ENCODE data around the gene LMTK3. TPM values are rescaled to one million over a fixed set of nuclear protein-coding genes. Genes with fewer than 3 reads are reported as not detected.

LMTK3 gene
- polyA plus RNA-seq, 1 donor (not counting 4 experiments of a cell fraction or from before 2014, with no cell fraction given) = 0.51 TPM

GRCh38 chr19:48556825-48557224 lies 45.2 kb upstream of the LMTK3 start:
- Histone ChIP-seq H3K9me1 (ENCODE audit: control insufficient read depth, extremely low read depth, insufficient read depth, low read length) (no peaks in the 10 kb centered on the region), H3K4me3 (ENCODE audit: control insufficient read depth in 2 of 3, extremely low read depth in 1 of 3, insufficient read depth in 2 of 3, low read depth in 1 of 3, low read length in 3 of 3) (no peak overlapping the region), H3K9me3 (ENCODE audit: control insufficient read depth, low read depth, low read length) (no peaks in the 10 kb centered on the region), H3K36me3 (ENCODE audit: control insufficient read depth in 2 of 2, extremely low read depth in 1 of 2, insufficient read depth in 2 of 2, low read length in 2 of 2) (no peaks in the 10 kb centered on the region), H2AFZ (ENCODE audit: control insufficient read depth, low read length) (no peak overlapping the region), H3K9ac (ENCODE audit: control insufficient read depth, extremely low read depth, insufficient read depth, low read length) (no peak overlapping the region), H3K79me2 (ENCODE audit: control insufficient read depth, insufficient read depth, low read length) (no peaks in the 10 kb centered on the region), H3K4me2 (ENCODE audit: control insufficient read depth, extremely low read depth, insufficient read depth, low read depth, low read length) (no peak overlapping the region), H3K27ac (ENCODE audit: control insufficient read depth, insufficient read depth, low read length) (no peak overlapping the region), H3K27me3 (ENCODE audit: control insufficient read depth, extremely low read depth, insufficient read depth, low read length) (no peaks in the 10 kb centered on the region), H4K20me1 (ENCODE audit: control insufficient read depth, extremely low read depth, insufficient read depth, low read length) (no peaks in the 10 kb centered on the region), H3K4me1 (ENCODE audit: control insufficient read depth, extremely low read depth, insufficient read depth, low read length) (peaks cover 28% of the 10 kb centered on the region)
- no peak for DNase-seq (ENCODE audit: low read depth, low spot score)
- no peak for FAIRE-seq
- TF ChIP-seq CTCF (optimal IDR thresholded peaks at IDR 0.05 in 1 of 3, IDR thresholded peaks at IDR 0.05 in 1 of 3, conservative IDR thresholded peaks at IDR 0.05 in 1 of 3; ENCODE audit: extremely low read depth in 1 of 3, insufficient read depth in 2 of 3, low read length in 3 of 3) (no peak), EZH2 (IDR thresholded peaks at IDR 0.05; ENCODE audit: low read length) (no peak)
- dilution Hi-C loops (cut with MboI; ENCODE audit: extremely low pct_ligation_motif_present, low sequenced_read_pairs) = no loop called here

GRCh38 chr19:48556163-48556562 lies 44.5 kb upstream of the LMTK3 start:
- peak overlapping the region; percentile 49 for H3K27ac ChIP-seq (ENCODE audit: control insufficient read depth, insufficient read depth, low read length)
- no peak for DNase-seq (ENCODE audit: low read depth, low spot score)

More at GRCh38 chr19:48556163-48556562, 44.5 kb upstream of the LMTK3 start:
- Histone ChIP-seq H3K4me3 (ENCODE audit: control insufficient read depth in 2 of 3, extremely low read depth in 1 of 3, insufficient read depth in 2 of 3, low read depth in 1 of 3, low read length in 3 of 3) (no peak overlapping the region), H3K79me2 (ENCODE audit: control insufficient read depth, insufficient read depth, low read length) (no peaks in the 10 kb centered on the region), H3K9me3 (ENCODE audit: control insufficient read depth, low read depth, low read length) (no peaks in the 10 kb centered on the region), H3K9ac (ENCODE audit: control insufficient read depth, extremely low read depth, insufficient read depth, low read length) (no peak overlapping the region), H3K4me1 (ENCODE audit: control insufficient read depth, extremely low read depth, insufficient read depth, low read length) (peaks cover 33% of the 10 kb centered on the region), H3K4me2 (ENCODE audit: control insufficient read depth, extremely low read depth, insufficient read depth, low read depth, low read length) (peak overlapping the region; percentile 58), H4K20me1 (ENCODE audit: control insufficient read depth, extremely low read depth, insufficient read depth, low read length) (no peaks in the 10 kb centered on the region), H3K27me3 (ENCODE audit: control insufficient read depth, extremely low read depth, insufficient read depth, low read length) (peaks cover 1% of the 10 kb centered on the region), H3K36me3 (ENCODE audit: control insufficient read depth in 2 of 2, extremely low read depth in 1 of 2, insufficient read depth in 2 of 2, low read length in 2 of 2) (no peaks in the 10 kb centered on the region), H3K9me1 (ENCODE audit: control insufficient read depth, extremely low read depth, insufficient read depth, low read length) (no peaks in the 10 kb centered on the region), H2AFZ (ENCODE audit: control insufficient read depth, low read length) (peak overlapping the region; percentile 71)
- TF ChIP-seq CTCF (optimal IDR thresholded peaks at IDR 0.05 in 1 of 3, IDR thresholded peaks at IDR 0.05 in 1 of 3, conservative IDR thresholded peaks at IDR 0.05 in 1 of 3; ENCODE audit: extremely low read depth in 1 of 3, insufficient read depth in 2 of 3, low read length in 3 of 3) = no peak
- TF ChIP-seq EZH2 (IDR thresholded peaks at IDR 0.05; ENCODE audit: low read length) = no peak
- dilution Hi-C loops (cut with MboI; ENCODE audit: extremely low pct_ligation_motif_present, low sequenced_read_pairs) = no loop called here
- FAIRE-seq = peak; percentile 88

All from keratinocyte (primary cell).